Mesendoderm (in vitro differentiated cells): Measurements from ENCODE around the gene CREB3L2.
"Not testable (repeated sequence)": the region's sequence is repeated elsewhere in the genome, so short reads cannot be mapped to it uniquely, and the experiment has no call there.

Experiments used
- DNase-seq: peaks from one replicate; pipeline ENCODE4 v3.0.0; 2013
- H2AK5ac ChIP-seq: 2 replicates; pipeline ENCODE4 v1.6.1; 2013; ENCODE audit warnings: low read length, inconsistent platforms
- H2BK120ac ChIP-seq: 2 replicates; pipeline ENCODE4 v1.6.1; 2013; ENCODE audit warnings: low read depth, mild to moderate bottlenecking, low read length, moderate library complexity, mixed read lengths
- H2BK15ac ChIP-seq: replicated peaks from 2 replicates; pipeline ENCODE4 v1.6.1; 2013; ENCODE audit warnings: low read depth, mild to moderate bottlenecking, moderate library complexity
- H2BK5ac ChIP-seq: 2 replicates; pipeline ENCODE4 v1.6.1; 2013; ENCODE audit warnings: low read length, inconsistent platforms
- H3K18ac ChIP-seq: 2 replicates; pipeline ENCODE4 v1.6.1; 2013; ENCODE audit warnings: mild to moderate bottlenecking, low read length, mixed read lengths
- H3K23ac ChIP-seq: one replicate; pipeline ENCODE4 v1.6.1; 2013; ENCODE audit warnings: low read length
- H3K27ac ChIP-seq: 2 replicates; pipeline ENCODE4 v1.5.1; 2013; ENCODE audit warnings: low read depth, mild to moderate bottlenecking, inconsistent platforms, low read length, moderate library complexity
- H3K27me3 ChIP-seq: 2 replicates; pipeline ENCODE4 v1.6.1; 2013; ENCODE audit warnings: low read length, control low read depth, mild to moderate bottlenecking, inconsistent platforms; ENCODE audit not compliant: insufficient read depth, poor library complexity
- H3K36me3 ChIP-seq: 2 replicates; pipeline ENCODE4 v1.6.1; 2013; ENCODE audit warnings: low read length, inconsistent platforms; ENCODE audit not compliant: control insufficient read depth, insufficient read depth
- H3K4ac ChIP-seq: one replicate; pipeline ENCODE4 v1.6.1; 2013; ENCODE audit warnings: low read depth, mild to moderate bottlenecking, low read length, moderate library complexity
- H3K4me1 ChIP-seq: 2 replicates; pipeline ENCODE4 v1.6.1; 2013; ENCODE audit warnings: low read depth, low read length, inconsistent platforms; ENCODE audit not compliant: control insufficient read depth
- H3K4me2 ChIP-seq: 2 replicates; pipeline ENCODE4 v1.6.1; 2013; ENCODE audit warnings: low read length
- H3K4me3 ChIP-seq: 2 replicates; pipeline ENCODE4 v1.5.1; 2013; ENCODE audit warnings: mild to moderate bottlenecking, low read length
- H3K56ac ChIP-seq: one replicate; pipeline ENCODE4 v1.6.1; 2013; ENCODE audit warnings: low read length
- H3K79me1 ChIP-seq: 2 replicates; pipeline ENCODE4 v1.6.1; 2013; ENCODE audit warnings: low read length, inconsistent platforms
- H3K79me2 ChIP-seq: 2 replicates; pipeline ENCODE4 v1.6.1; 2013; ENCODE audit warnings: mild to moderate bottlenecking, low read length; ENCODE audit not compliant: control insufficient read depth, insufficient read depth
- H3K9ac ChIP-seq: 2 replicates; pipeline ENCODE4 v1.6.1; 2013; ENCODE audit warnings: low read length, inconsistent platforms
- H4K5ac ChIP-seq: one replicate; pipeline ENCODE4 v1.6.1; 2013; ENCODE audit warnings: low read length
- H4K8ac ChIP-seq: one replicate; pipeline ENCODE4 v1.6.1; 2013; ENCODE audit warnings: low read depth, mild to moderate bottlenecking, control low read depth, low read length, moderate library complexity
- WGBS: extraction: QIAGEN DNeasy Blood & Tissue Kit; methylation state at CpG from one replicate; pipeline ENCODE4 v1.1.7; 2013; ENCODE audit warnings: low lambda C conversion rate, missing lambda C conversion rate; ENCODE audit not compliant: insufficient coverage; ENCODE audit errors: extremely low coverage; 5-methylcytosine and 5-hydroxymethylcytosine counted together

The CREB3L2 gene

GRCh38 chr7:137983323-137984008, 18.4 kb downstream of the CREB3L2 start:
- H2BK120ac ChIP-seq = no peak overlapping the region
- H3K27ac ChIP-seq = no peak overlapping the region
- H2AK5ac ChIP-seq = no peak overlapping the region
- H3K4me1 ChIP-seq = no peaks in the 10 kb centered on the region
- H3K23ac ChIP-seq = no peak overlapping the region
- H3K9ac ChIP-seq = no peak overlapping the region
- no peak overlapping the region for H2BK15ac ChIP-seq
- DNase-seq = no peak
- no peak overlapping the region for H3K4me3 ChIP-seq
- no peaks in the 10 kb centered on the region for H3K36me3 ChIP-seq
- no peaks in the 10 kb centered on the region for H3K27me3 ChIP-seq
- peaks cover 52% of the 10 kb centered on the region for H3K79me1 ChIP-seq
- no peak overlapping the region for H4K5ac ChIP-seq
- H3K79me2 ChIP-seq = peaks cover 90% of the 10 kb centered on the region
- no peak overlapping the region for H3K18ac ChIP-seq
- no peak overlapping the region for H3K4ac ChIP-seq
- no peak overlapping the region for H4K8ac ChIP-seq
- H2BK5ac ChIP-seq = no peak overlapping the region
- H3K56ac ChIP-seq = no peak overlapping the region
- H3K4me2 ChIP-seq = no peak overlapping the region
- WGBS = no CpG with 5 or more reads among the region's 12 CpGs

GRCh38 chr7:137982394-137982793, 19.5 kb downstream of the CREB3L2 start:
- peaks cover 86% of the 10 kb centered on the region for H3K79me2 ChIP-seq
- H3K9ac ChIP-seq, H3K36me3 ChIP-seq, H2BK15ac ChIP-seq, H4K5ac ChIP-seq, H3K27ac ChIP-seq, H3K56ac ChIP-seq, H3K4ac ChIP-seq, H3K23ac ChIP-seq, H3K4me3 ChIP-seq, DNase-seq, H4K8ac ChIP-seq, H2BK5ac ChIP-seq, H2AK5ac ChIP-seq, H2BK120ac ChIP-seq, H3K27me3 ChIP-seq, H3K4me2 ChIP-seq, H3K4me1 ChIP-seq, H3K18ac ChIP-seq: not testable (repeated sequence)
- peaks cover 51% of the 10 kb centered on the region for H3K79me1 ChIP-seq
- WGBS = no CpG with 5 or more reads among the region's 6 CpGs

- no peak for DNase-seq
- Histone ChIP-seq H2BK5ac (no peak overlapping the region), H3K18ac (no peak overlapping the region), H3K27ac (no peak overlapping the region), H3K4ac (no peak overlapping the region), H3K23ac (no peak overlapping the region), H3K27me3 (no peaks in the 10 kb centered on the region), H3K4me2 (no peak overlapping the region), H3K4me1 (no peaks in the 10 kb centered on the region), H4K5ac (no peak overlapping the region), H2BK120ac (no peak overlapping the region), H3K9ac (no peak overlapping the region), H3K36me3 (peaks cover 1% of the 10 kb centered on the region), H3K79me2 (peaks cover 86% of the 10 kb centered on the region), H3K56ac (no peak overlapping the region), H3K79me1 (peaks cover 52% of the 10 kb centered on the region), H2BK15ac (no peak overlapping the region), H3K4me3 (no peak overlapping the region), H2AK5ac (no peak overlapping the region), H4K8ac (no peak overlapping the region)
- no CpG with 5 or more reads among the region's 4 CpGs for WGBS
Measured at GRCh38 chr7:137981668-137982067, 20.2 kb downstream of the CREB3L2 start.

- no peak overlapping the region for H4K5ac ChIP-seq
- H3K4me3 ChIP-seq = no peak overlapping the region
Measured at GRCh38 chr7:137981175-137981574, 20.7 kb downstream of the CREB3L2 start.

GRCh38 chr7:137980308-137980707, 21.6 kb downstream of the CREB3L2 start:
- WGBS = no CpG with 5 or more reads among the region's 2 CpGs
- no peak overlapping the region for H3K18ac ChIP-seq
- no peak overlapping the region for H2BK15ac ChIP-seq
- H2BK120ac ChIP-seq = no peak overlapping the region
- no peak overlapping the region for H3K4ac ChIP-seq
- peaks cover 83% of the 10 kb centered on the region for H3K79me2 ChIP-seq
- DNase-seq = no peak
- H3K79me1 ChIP-seq = peaks cover 47% of the 10 kb centered on the region
- no peak overlapping the region for H3K4me3 ChIP-seq
- H3K9ac ChIP-seq = no peak overlapping the region
- no peaks in the 10 kb centered on the region for H3K27me3 ChIP-seq
- no peak overlapping the region for H2BK5ac ChIP-seq
- H3K4me1 ChIP-seq = no peaks in the 10 kb centered on the region
- no peak overlapping the region for H4K8ac ChIP-seq
- H3K27ac ChIP-seq = no peak overlapping the region
- H3K23ac ChIP-seq = no peak overlapping the region
- no peak overlapping the region for H2AK5ac ChIP-seq
- no peak overlapping the region for H3K4me2 ChIP-seq
- no peak overlapping the region for H4K5ac ChIP-seq
- peaks cover 1% of the 10 kb centered on the region for H3K36me3 ChIP-seq
- H3K56ac ChIP-seq = no peak overlapping the region

More at GRCh38 chr7:137981175-137981574, 20.7 kb downstream of the CREB3L2 start:
- peaks cover 1% of the 10 kb centered on the region for H3K36me3 ChIP-seq
- H3K79me1 ChIP-seq = peaks cover 49% of the 10 kb centered on the region
- H3K56ac ChIP-seq = no peak overlapping the region
- no peak overlapping the region for H3K4ac ChIP-seq
- H3K9ac ChIP-seq = no peak overlapping the region
- no peak overlapping the region for H2BK120ac ChIP-seq
- no peaks in the 10 kb centered on the region for H3K4me1 ChIP-seq
- no peaks in the 10 kb centered on the region for H3K27me3 ChIP-seq
- H3K4me2 ChIP-seq = no peak overlapping the region
- no peak overlapping the region for H3K27ac ChIP-seq
- no peak overlapping the region for H2BK5ac ChIP-seq
- H2AK5ac ChIP-seq = no peak overlapping the region
- H4K8ac ChIP-seq = no peak overlapping the region
- H3K18ac ChIP-seq = no peak overlapping the region
- H3K79me2 ChIP-seq = peaks cover 84% of the 10 kb centered on the region
- H2BK15ac ChIP-seq = no peak overlapping the region
- DNase-seq = no peak
- H3K23ac ChIP-seq = no peak overlapping the region
